Activated T-cell treated with anti-CD3 and anti-CD28 coated beads, Interleukin-2, amount 50 U/mL, for 72 hours (primary cell): ENCODE measurements around the gene IFT88. TPM values are rescaled to one million over a fixed set of nuclear protein-coding genes. Genes with fewer than 3 reads are reported as not detected.
A peak's percentile ranks its signal among the peaks of the same experiment; 100 is the strongest.

Experiments
- ATAC-seq, 2 donors: fragments of 150-1000 bp; cut with Tn5 transposase; replicated peaks in 1 of 2; 2 replicates each; pipeline ENCODE4 v1.10.0; 2021; ENCODE audit warnings: moderate library complexity in 2 of 2, mild to moderate bottlenecking in 1 of 2
- DNase-seq, 2 donors: peaks; one replicate each; pipeline ENCODE4 v3.0.0; 2021 to 2022; ENCODE audit warnings: mixed read lengths in 1 of 2
- H3K27ac Mint-ChIP-seq: one replicate; pipeline ENCODE4 v1.8.0; 2022; ENCODE audit warnings: mild to moderate bottlenecking, moderate library complexity, mixed read lengths
- H3K27me3 Mint-ChIP-seq: one replicate; pipeline ENCODE4 v1.8.0; 2022; ENCODE audit warnings: low read depth, mixed read lengths
- H3K36me3 Mint-ChIP-seq, 2 donors: one replicate each; pipeline ENCODE4 v1.8.0; 2022; ENCODE audit warnings: mixed read lengths in 2 of 2, mild to moderate bottlenecking in 1 of 2; ENCODE audit not compliant: insufficient read depth in 2 of 2
- H3K4me1 Mint-ChIP-seq: one replicate; pipeline ENCODE4 v1.8.0; 2022; ENCODE audit warnings: low read depth, mixed read lengths
- H3K4me3 Mint-ChIP-seq, 2 donors: one replicate each; pipeline ENCODE4 v1.8.0; 2022; ENCODE audit warnings: mild to moderate bottlenecking in 2 of 2, mixed read lengths in 2 of 2, moderate library complexity in 2 of 2
- H3K9me3 Mint-ChIP-seq, 2 donors: one replicate each; pipeline ENCODE4 v1.8.0; 2022; ENCODE audit warnings: mixed read lengths in 2 of 2
- total RNA-seq, 2 donors: library from RNA; stranded (reverse); gene quantifications; one replicate each; pipeline ENCODE4 v1.2.3, GENCODE V29; 2022

Gene IFT88
- total RNA-seq, 2 donors from 2014 or later: 5.0 to 5.5 TPM

GRCh38 chr13:20689291-20689690 is 122.3 kb downstream of the IFT88 start:
- H3K4me3 Mint-ChIP-seq: no peak overlapping the region
- no peaks in the 10 kb centered on the region for H3K36me3 Mint-ChIP-seq
- H3K27me3 Mint-ChIP-seq: no peaks in the 10 kb centered on the region
- DNase-seq: no peak
- H3K4me1 Mint-ChIP-seq: no peaks in the 10 kb centered on the region
- ATAC-seq: no peak
- no peak overlapping the region for H3K27ac Mint-ChIP-seq
- H3K9me3 Mint-ChIP-seq: no peaks in the 10 kb centered on the region

- ATAC-seq: no peak
- no peak overlapping the region for H3K27ac Mint-ChIP-seq
- H3K9me3 Mint-ChIP-seq: no peaks in the 10 kb centered on the region
- DNase-seq: no peak
- no peaks in the 10 kb centered on the region for H3K36me3 Mint-ChIP-seq
- H3K4me3 Mint-ChIP-seq: no peak overlapping the region
- peaks cover 6% of the 10 kb centered on the region for H3K27me3 Mint-ChIP-seq
- H3K4me1 Mint-ChIP-seq: no peaks in the 10 kb centered on the region
Measured at GRCh38 chr13:20691616-20692015, 124.7 kb downstream of the IFT88 start.

GRCh38 chr13:20696073-20696472 is 129.1 kb downstream of the IFT88 start:
- ATAC-seq (no peak), DNase-seq (no peak)
- H3K9me3 Mint-ChIP-seq: no peaks in the 10 kb centered on the region
- no peaks in the 10 kb centered on the region for H3K36me3 Mint-ChIP-seq
- no peak overlapping the region for H3K4me3 Mint-ChIP-seq
- H3K27ac Mint-ChIP-seq: no peak overlapping the region
- H3K27me3 Mint-ChIP-seq: peaks cover 20% of the 10 kb centered on the region
- no peaks in the 10 kb centered on the region for H3K4me1 Mint-ChIP-seq

GRCh38 chr13:20699715-20700114 is 132.8 kb downstream of the IFT88 start:
- no peaks in the 10 kb centered on the region for H3K9me3 Mint-ChIP-seq

GRCh38 chr13:20700288-20700687 is 133.3 kb downstream of the IFT88 start:
- Mint-ChIP-seq H3K4me3 (no peak overlapping the region), H3K9me3 (no peaks in the 10 kb centered on the region), H3K4me1 (peaks cover 17% of the 10 kb centered on the region), H3K36me3 (no peaks in the 10 kb centered on the region), H3K27me3 (peaks cover 30% of the 10 kb centered on the region), H3K27ac (no peak overlapping the region)
- DNase-seq (no peak), ATAC-seq (no peak)

More at GRCh38 chr13:20699715-20700114, 132.8 kb downstream of the IFT88 start:
- Mint-ChIP-seq H3K27ac (no peak overlapping the region), H3K27me3 (peaks cover 26% of the 10 kb centered on the region), H3K4me1 (peaks cover 13% of the 10 kb centered on the region), H3K36me3 (no peaks in the 10 kb centered on the region), H3K4me3 (no peak overlapping the region)
- DNase-seq (no peak), ATAC-seq (no peak)

- no peaks in the 10 kb centered on the region for H3K36me3 Mint-ChIP-seq
- no peak overlapping the region for H3K27ac Mint-ChIP-seq
- H3K27me3 Mint-ChIP-seq: peaks cover 25% of the 10 kb centered on the region
- ATAC-seq: no peak
- no peaks in the 10 kb centered on the region for H3K9me3 Mint-ChIP-seq
- no peak for DNase-seq
- peaks cover 17% of the 10 kb centered on the region for H3K4me1 Mint-ChIP-seq
- H3K4me3 Mint-ChIP-seq: no peak overlapping the region
Measured at GRCh38 chr13:20701461-20701860, 134.5 kb downstream of the IFT88 start.

GRCh38 chr13:20702530-20702914 is 135.6 kb downstream of the IFT88 start:
- DNase-seq (no peak), ATAC-seq (no peak)
- no peaks in the 10 kb centered on the region for H3K9me3 Mint-ChIP-seq
- peaks cover 17% of the 10 kb centered on the region for H3K4me1 Mint-ChIP-seq
- H3K27ac Mint-ChIP-seq: peak overlapping the region; percentile 45
- H3K27me3 Mint-ChIP-seq: peaks cover 25% of the 10 kb centered on the region
- peak overlapping the region; percentile 90 to 97 for H3K4me3 Mint-ChIP-seq
- no peaks in the 10 kb centered on the region for H3K36me3 Mint-ChIP-seq

GRCh38 chr13:20702915-20703779 is 136.2 kb downstream of the IFT88 start, which contains the start of gene IL17D:
TSS of gene IL17D (plus strand) at chr13:20703699. CDS start at chr13:20704002, 303 bp downstream.
- Mint-ChIP-seq H3K27ac (peak within 1 kb of the TSS; percentile 45), H3K4me3 (peak within 1 kb of the TSS; percentile 90 to 97), H3K4me1 (peaks cover 17% of the 10 kb centered on the region), H3K9me3 (no peaks in the 10 kb centered on the region), H3K36me3 (no peaks in the 10 kb centered on the region), H3K27me3 (peaks cover 25% of the 10 kb centered on the region)
- DNase-seq: peak; percentile 43 to 47
- peak; percentile 39 to 45 for ATAC-seq

- H3K27ac Mint-ChIP-seq: no peak overlapping the region
- peak; percentile 91 to 92 for ATAC-seq
- no peaks in the 10 kb centered on the region for H3K36me3 Mint-ChIP-seq
- peak; percentile 84 to 86 for DNase-seq
- H3K27me3 Mint-ChIP-seq: peaks cover 25% of the 10 kb centered on the region
- peaks cover 17% of the 10 kb centered on the region for H3K4me1 Mint-ChIP-seq
- no peak overlapping the region for H3K4me3 Mint-ChIP-seq
- H3K9me3 Mint-ChIP-seq: no peaks in the 10 kb centered on the region
Measured at GRCh38 chr13:20703780-20704458, 137.0 kb downstream of the IFT88 start.

- ATAC-seq (peak in 1 of 2 donors; percentile 8), DNase-seq (no peak)
- Mint-ChIP-seq H3K27me3 (peaks cover 25% of the 10 kb centered on the region), H3K9me3 (no peaks in the 10 kb centered on the region), H3K4me3 (peak overlapping the region; percentile 65 to 74), H3K36me3 (no peaks in the 10 kb centered on the region), H3K4me1 (peaks cover 19% of the 10 kb centered on the region), H3K27ac (no peak overlapping the region)
Measured at GRCh38 chr13:20704459-20705069, 137.6 kb downstream of the IFT88 start.

GRCh38 chr13:20706661-20707060 is 139.7 kb downstream of the IFT88 start:
- H3K27ac Mint-ChIP-seq: no peak overlapping the region
- peaks cover 21% of the 10 kb centered on the region for H3K4me1 Mint-ChIP-seq
- H3K36me3 Mint-ChIP-seq: no peaks in the 10 kb centered on the region
- H3K27me3 Mint-ChIP-seq: peaks cover 6% of the 10 kb centered on the region
- no peaks in the 10 kb centered on the region for H3K9me3 Mint-ChIP-seq
- no peak overlapping the region for H3K4me3 Mint-ChIP-seq
- ATAC-seq: no peak
- no peak for DNase-seq

GRCh38 chr13:20708216-20708615 is 141.3 kb downstream of the IFT88 start:
- DNase-seq (no peak), ATAC-seq (no peak)
- Mint-ChIP-seq H3K27ac (no peak overlapping the region), H3K4me1 (peaks cover 20% of the 10 kb centered on the region), H3K36me3 (no peaks in the 10 kb centered on the region), H3K4me3 (no peak overlapping the region), H3K9me3 (no peaks in the 10 kb centered on the region), H3K27me3 (peaks cover 11% of the 10 kb centered on the region)

GRCh38 chr13:20709369-20709768 is 142.4 kb downstream of the IFT88 start:
- DNase-seq (no peak), ATAC-seq (no peak)
- no peak overlapping the region for H3K27ac Mint-ChIP-seq
- no peaks in the 10 kb centered on the region for H3K9me3 Mint-ChIP-seq
- no peaks in the 10 kb centered on the region for H3K36me3 Mint-ChIP-seq
- H3K27me3 Mint-ChIP-seq: peaks cover 23% of the 10 kb centered on the region
- peaks cover 24% of the 10 kb centered on the region for H3K4me1 Mint-ChIP-seq
- no peak overlapping the region for H3K4me3 Mint-ChIP-seq
